Endothelial cell of umbilical vein (primary cell): ENCODE results near the gene GNAS. TPM values are rescaled to one million over a fixed set of nuclear protein-coding genes. Genes with fewer than 3 reads are reported as not detected.

Source experiments
- BruUV-seq: library from RNA; stranded (reverse); fragments of 400-500 nt; replicated peaks from 2 replicates; lab custom pipeline; 2021; lab: Mats Ljungman, UMichigan
- CTCF ChIA-PET: fragments of 300-600, 350-600 bp; sonication (Branson Sonifier 250); formaldehyde crosslinking; loops from one replicate; lab custom pipeline; 2021; ENCODE audit warnings: antibody characterized with exemption, inconsistent platforms; lab: Charles Lee
- POLR2A ChIA-PET: fragments of 300-600, 350-600 bp; sonication (Branson Sonifier 250); formaldehyde crosslinking; loops from one replicate; lab custom pipeline; 2021; ENCODE audit warnings: antibody characterized with exemption, inconsistent platforms; lab: Charles Lee
- DNase-seq: peaks from one replicate; pipeline ENCODE4 v3.0.0-alpha.2; 2011; ENCODE audit warnings: low read depth, low spot score
- FAIRE-seq: peaks from 2 replicates; lab custom pipeline; 2011; peaks lifted over from hg19 to GRCh38; lab: Jason Lieb, UNC
- H2AFZ ChIP-seq: 2 replicates; pipeline ENCODE4 v1.6.0; 2012; ENCODE audit warnings: low read depth, low read length, control low read depth, inconsistent platforms
- H3K27ac ChIP-seq: 2 replicates; pipeline ENCODE4 v1.5.1; 2011; ENCODE audit warnings: low read depth, mild to moderate bottlenecking, control low read depth, low read length, moderate library complexity; ENCODE audit not compliant: insufficient read depth
- H3K27me3 ChIP-seq, 2 experiments: 2 replicates each; pipeline versions ENCODE4 v1.6.0 to v1.6.1; 2011; ENCODE audit warnings: low read length in 2 of 2, mixed read lengths in 1 of 2; ENCODE audit not compliant: control insufficient read depth in 2 of 2, insufficient read depth in 2 of 2
- H3K36me3 ChIP-seq, 2 experiments: 2 replicates in 1 of 2; 3 replicates in 1 of 2; pipeline ENCODE4 v1.5.1; 2011; ENCODE audit warnings: low read length in 2 of 2, mild to moderate bottlenecking in 1 of 2, moderate library complexity in 1 of 2; ENCODE audit not compliant: control insufficient read depth in 2 of 2, insufficient read depth in 2 of 2; ENCODE audit errors: extremely low read depth in 1 of 2
- H3K4me1 ChIP-seq: 3 replicates; pipeline ENCODE4 v1.5.1; 2011; ENCODE audit warnings: mild to moderate bottlenecking, low read length; ENCODE audit not compliant: control insufficient read depth, insufficient read depth; ENCODE audit errors: extremely low read depth
- H3K4me2 ChIP-seq: 2 replicates; pipeline ENCODE4 v1.6.1; 2011; ENCODE audit warnings: low read length, control low read depth, mixed read lengths; ENCODE audit not compliant: insufficient read depth
- H3K4me3 ChIP-seq, 3 experiments: fragments of 200-600 bp in 1 of 3; sonication (generic), shearing (Covaris generic) in 1 of 3; replicated peaks in 1 of 3; 2 replicates each; pipeline ENCODE4 v1.5.1; 2011 to 2016; ENCODE audit warnings: control low read depth in 3 of 3, low read length in 3 of 3, mild to moderate bottlenecking in 2 of 3, inconsistent platforms in 1 of 3, low read depth in 1 of 3, moderate library complexity in 1 of 3; ENCODE audit not compliant: insufficient read depth in 1 of 3
- H3K79me2 ChIP-seq: 2 replicates; pipeline ENCODE4 v1.6.0; 2012; ENCODE audit warnings: low read length, inconsistent platforms; ENCODE audit not compliant: control insufficient read depth, insufficient read depth
- H3K9ac ChIP-seq: replicated peaks from 2 replicates; pipeline ENCODE3; 2011; ENCODE audit warnings: low read length, control low read depth; ENCODE audit not compliant: insufficient read depth; ENCODE audit errors: extremely low read depth
- H3K9me1 ChIP-seq: replicated peaks from 3 replicates; pipeline ENCODE4 v1.6.0; 2011; ENCODE audit warnings: mild to moderate bottlenecking, low read length; ENCODE audit not compliant: control insufficient read depth, insufficient read depth; ENCODE audit errors: extremely low read depth
- H3K9me3 ChIP-seq: replicated peaks from 2 replicates; pipeline ENCODE4 v1.5.1; 2012; ENCODE audit warnings: low read length, inconsistent platforms; ENCODE audit not compliant: control insufficient read depth, insufficient read depth
- H4K20me1 ChIP-seq: replicated peaks from 2 replicates; pipeline ENCODE3; 2011; ENCODE audit warnings: mild to moderate bottlenecking, low read length; ENCODE audit not compliant: control insufficient read depth, insufficient read depth; ENCODE audit errors: extremely low read depth
- EZH2 ChIP-seq: IDR thresholded peaks from 2 replicates; pipeline ENCODE4 v1.6.1; 2012; ENCODE audit warnings: borderline replicate concordance, low read depth, mild to moderate bottlenecking, moderate library complexity, low read length, inconsistent platforms; ENCODE audit not compliant: severe bottlenecking
- FOS ChIP-seq: IDR thresholded peaks from 2 replicates; pipeline ENCODE4 v1.6.1; 2011; ENCODE audit warnings: mild to moderate bottlenecking, low read length, moderate library complexity, borderline replicate concordance; ENCODE audit not compliant: insufficient read depth
- GATA2 ChIP-seq: IDR thresholded peaks from 2 replicates; pipeline ENCODE4 v1.7.0; 2011; ENCODE audit warnings: low read depth, mild to moderate bottlenecking, moderate library complexity, mixed read lengths, low read length; ENCODE audit not compliant: insufficient read length, insufficient read depth
- JUN ChIP-seq: IDR thresholded peaks from 2 replicates; pipeline ENCODE4 v1.6.1; 2011; ENCODE audit warnings: borderline replicate concordance, low read depth; ENCODE audit not compliant: insufficient read length, insufficient read depth
- MYC ChIP-seq: IDR thresholded peaks from one replicate; pipeline ENCODE4 v1.6.1; 2011; ENCODE audit warnings: mild to moderate bottlenecking, low read depth, low read length
- POLR2A ChIP-seq: IDR thresholded peaks from 2 replicates; pipeline ENCODE4 v1.6.1; 2012; ENCODE audit warnings: low read depth, mild to moderate bottlenecking, control low read depth, low read length
- POLR2AphosphoS5 ChIP-seq: IDR thresholded peaks from 2 replicates; pipeline ENCODE4 v1.6.1; 2012; ENCODE audit warnings: low read depth, mild to moderate bottlenecking, control low read depth, low read length, moderate library complexity; ENCODE audit not compliant: insufficient read depth
- dilution Hi-C: fragments of 300-500 bp; cut with MboI; formaldehyde crosslinking; loops from one replicate; pipeline ENCODE4 v1.15.0; 2019; ENCODE audit warnings: low sequenced_read_pairs; ENCODE audit not compliant: extremely low pct_ligation_motif_present
- intact Hi-C: fragments of 100-400 bp; cut with micrococcal nuclease; formaldehyde crosslinking; loops from one replicate; pipeline ENCODE4 v1.10.0; 2022
- polyA plus RNA-seq, 4 experiments: library from polyadenylated mRNA; depleted of rRNA in 3 of 4; stranded (reverse) in 3 of 4; unstranded in 1 of 4; fragments of >200 nt; gene quantifications; 2 replicates each; pipeline versions ENCODE4 v1.2.1 to v1.2.3, GENCODE V29; 2011 to 2012; ENCODE audit warnings: missing spikeins in 1 of 4
- total RNA-seq: library from RNA; stranded (reverse); gene quantifications from 2 replicates; pipeline ENCODE4 v1.2.3, GENCODE V29; 2021
- TF ChIP-seq, protein P1 (sequence below), 2 donors: IDR thresholded peaks; 1 replicate in 1 of 2; 2 replicates in 1 of 2; pipeline ENCODE4 v1.5.1; 2011; ENCODE audit warnings: low read length in 2 of 2, mild to moderate bottlenecking in 2 of 2, moderate library complexity in 2 of 2, control low read depth in 1 of 2, inconsistent platforms in 1 of 2, low read depth in 1 of 2; ENCODE audit not compliant: insufficient read depth in 1 of 2; ENCODE audit errors: extremely low read depth in 1 of 2
- TF ChIP-seq, protein P2 (sequence below): IDR thresholded peaks from 2 replicates; pipeline ENCODE4 v1.6.1; 2011; ENCODE audit not compliant: insufficient read depth, insufficient read length

Gene GNAS
- total and polyA plus RNA-seq, 2 donors (not counting 3 experiments of a cell fraction or from before 2014, with no cell fraction given), result 1,141 to 1,882 TPM

DNA sequence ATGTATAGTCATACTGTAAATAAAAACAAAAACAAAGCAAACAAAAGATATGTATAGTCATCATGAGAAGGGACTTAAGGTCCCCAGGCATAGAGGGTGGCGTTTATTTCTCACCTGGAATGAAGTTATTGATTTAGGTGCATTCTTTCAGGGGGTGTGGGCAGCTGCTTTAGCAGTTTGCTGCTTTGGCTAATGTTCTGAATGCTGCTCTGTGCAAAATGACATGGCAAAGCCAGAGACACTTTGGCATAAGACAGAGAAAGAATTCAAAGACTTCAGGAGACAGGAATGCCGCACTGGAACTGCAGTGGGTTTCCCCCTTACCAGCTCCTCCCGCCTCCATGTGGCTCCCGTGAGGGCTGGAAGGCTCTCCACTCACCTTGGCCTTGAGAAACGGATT lies 92.1 kb downstream of the GNAS start:
- Histone ChIP-seq H3K27ac (no peak overlapping the region), H3K36me3 (no peaks in the 10 kb centered on the region), H3K4me1 (no peaks in the 10 kb centered on the region), H3K27me3 (peaks cover 0 to 2% of the 10 kb centered on the region in 2 experiments), H3K9me1 (no peaks in the 10 kb centered on the region), H3K9me3 (no peaks in the 10 kb centered on the region), H3K79me2 (no peaks in the 10 kb centered on the region), H3K9ac (no peak overlapping the region), H3K4me2 (no peak overlapping the region), H2AFZ (no peak overlapping the region), H4K20me1 (no peaks in the 10 kb centered on the region), H3K4me3 (no peak overlapping the region)
- TF ChIP-seq GATA2 (no peak), JUN (no peak), POLR2A (no peak), EZH2 (no peak)
- TF ChIP-seq, protein P1, sequence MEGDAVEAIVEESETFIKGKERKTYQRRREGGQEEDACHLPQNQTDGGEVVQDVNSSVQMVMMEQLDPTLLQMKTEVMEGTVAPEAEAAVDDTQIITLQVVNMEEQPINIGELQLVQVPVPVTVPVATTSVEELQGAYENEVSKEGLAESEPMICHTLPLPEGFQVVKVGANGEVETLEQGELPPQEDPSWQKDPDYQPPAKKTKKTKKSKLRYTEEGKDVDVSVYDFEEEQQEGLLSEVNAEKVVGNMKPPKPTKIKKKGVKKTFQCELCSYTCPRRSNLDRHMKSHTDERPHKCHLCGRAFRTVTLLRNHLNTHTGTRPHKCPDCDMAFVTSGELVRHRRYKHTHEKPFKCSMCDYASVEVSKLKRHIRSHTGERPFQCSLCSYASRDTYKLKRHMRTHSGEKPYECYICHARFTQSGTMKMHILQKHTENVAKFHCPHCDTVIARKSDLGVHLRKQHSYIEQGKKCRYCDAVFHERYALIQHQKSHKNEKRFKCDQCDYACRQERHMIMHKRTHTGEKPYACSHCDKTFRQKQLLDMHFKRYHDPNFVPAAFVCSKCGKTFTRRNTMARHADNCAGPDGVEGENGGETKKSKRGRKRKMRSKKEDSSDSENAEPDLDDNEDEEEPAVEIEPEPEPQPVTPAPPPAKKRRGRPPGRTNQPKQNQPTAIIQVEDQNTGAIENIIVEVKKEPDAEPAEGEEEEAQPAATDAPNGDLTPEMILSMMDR (IDR thresholded peaks at IDR 0.05; ENCODE audit: extremely low read depth in 1 of 2, insufficient read depth in 1 of 2, low read depth in 1 of 2, low read length in 2 of 2), result no peak
- ChIA-PET CTCF (no interaction called here), POLR2A (no interaction called here)
- dilution Hi-C loops, result no loop called here
- FAIRE-seq (no peak), DNase-seq (no peak)
- no TSS peak for BruUV-seq
- intact Hi-C loops, result no loop called here

DNA sequence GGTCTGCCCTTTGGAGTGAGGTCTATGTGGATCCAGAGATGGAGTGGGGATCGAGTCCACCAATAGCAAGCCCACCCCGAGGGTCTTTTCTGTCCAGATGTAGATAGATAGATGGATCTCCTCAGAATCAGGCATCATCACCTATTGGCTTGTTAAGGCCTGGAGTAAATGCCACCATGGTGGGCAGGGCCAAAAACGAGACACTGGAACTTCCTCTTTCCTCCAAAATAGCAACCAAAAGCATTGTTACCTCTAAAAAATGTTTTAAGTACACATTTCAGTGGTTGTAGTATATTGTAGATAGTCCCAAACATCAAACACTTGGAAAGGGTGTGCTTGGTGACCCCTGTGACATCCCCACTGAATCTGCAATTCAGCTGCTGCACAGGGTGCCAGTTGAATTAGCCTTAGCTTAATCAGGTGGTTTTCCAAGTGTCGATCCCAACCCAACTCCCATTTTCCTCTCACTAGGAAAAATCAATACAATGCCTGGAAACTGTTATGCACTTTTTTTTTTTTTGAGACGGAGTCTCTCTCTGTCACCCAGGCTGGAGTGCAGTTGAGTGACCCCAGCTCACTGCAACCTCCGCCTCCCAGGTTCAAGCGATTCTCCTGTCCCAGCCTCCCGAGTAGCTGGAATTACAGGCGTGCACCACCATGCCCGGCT lies 93.6 kb downstream of the GNAS start:
- POLR2A ChIA-PET, result no interaction called here
- H3K4me1 ChIP-seq, result no peaks in the 10 kb centered on the region
- H3K4me2 ChIP-seq, result no peak overlapping the region
- FAIRE-seq (no peak), DNase-seq (no peak)
- dilution Hi-C loops, result no loop called here
- no peak overlapping the region for H2AFZ ChIP-seq
- H3K4me3 ChIP-seq, result no peak overlapping the region
- H3K9ac ChIP-seq, result no peak overlapping the region
- no peaks in the 10 kb centered on the region for H3K9me3 ChIP-seq
- CTCF ChIA-PET, result no interaction called here
- no peaks in the 10 kb centered on the region for H3K9me1 ChIP-seq
- H4K20me1 ChIP-seq, result no peaks in the 10 kb centered on the region
- no peak overlapping the region for H3K27ac ChIP-seq
- no peaks in the 10 kb centered on the region for H3K27me3 ChIP-seq
- H3K79me2 ChIP-seq, result no peaks in the 10 kb centered on the region
- no peaks in the 10 kb centered on the region for H3K36me3 ChIP-seq
- intact Hi-C loops, result no loop called here
- TF ChIP-seq POLR2AphosphoS5 (no peak), MYC (no peak), JUN (no peak), EZH2 (no peak), FOS (no peak), GATA2 (no peak), POLR2A (no peak)
- TF ChIP-seq, protein P1 (IDR thresholded peaks at IDR 0.05; ENCODE audit: extremely low read depth in 1 of 2, insufficient read depth in 1 of 2, low read depth in 1 of 2, low read length in 2 of 2), result no peak
- TF ChIP-seq, protein P2, sequence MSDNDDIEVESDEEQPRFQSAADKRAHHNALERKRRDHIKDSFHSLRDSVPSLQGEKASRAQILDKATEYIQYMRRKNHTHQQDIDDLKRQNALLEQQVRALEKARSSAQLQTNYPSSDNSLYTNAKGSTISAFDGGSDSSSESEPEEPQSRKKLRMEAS, result no peak
- BruUV-seq, result no TSS peak
